ENCODE results near the gene FEZF2.

DNA sequence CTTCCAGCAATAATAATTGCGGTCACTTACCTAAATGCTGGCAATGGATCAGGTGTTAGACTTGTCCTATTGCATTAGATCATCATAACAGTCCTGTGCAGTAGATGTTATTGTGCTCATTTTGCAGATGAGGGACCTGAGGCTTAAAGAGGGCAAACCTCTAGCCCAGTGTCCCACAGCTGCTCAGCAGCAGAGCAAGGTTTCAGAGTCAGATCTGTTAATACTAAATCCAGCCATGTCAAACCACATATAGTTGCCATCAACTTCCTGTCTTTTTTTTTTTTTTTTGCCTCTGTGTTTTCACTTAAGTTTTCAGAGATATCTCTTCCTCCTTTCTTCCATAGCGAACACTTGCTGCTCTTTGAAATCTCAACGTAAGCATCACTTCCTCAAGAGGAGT lies 12.1 kb downstream of the FEZF2 start:
- TF ChIP-seq, protein P1, sequence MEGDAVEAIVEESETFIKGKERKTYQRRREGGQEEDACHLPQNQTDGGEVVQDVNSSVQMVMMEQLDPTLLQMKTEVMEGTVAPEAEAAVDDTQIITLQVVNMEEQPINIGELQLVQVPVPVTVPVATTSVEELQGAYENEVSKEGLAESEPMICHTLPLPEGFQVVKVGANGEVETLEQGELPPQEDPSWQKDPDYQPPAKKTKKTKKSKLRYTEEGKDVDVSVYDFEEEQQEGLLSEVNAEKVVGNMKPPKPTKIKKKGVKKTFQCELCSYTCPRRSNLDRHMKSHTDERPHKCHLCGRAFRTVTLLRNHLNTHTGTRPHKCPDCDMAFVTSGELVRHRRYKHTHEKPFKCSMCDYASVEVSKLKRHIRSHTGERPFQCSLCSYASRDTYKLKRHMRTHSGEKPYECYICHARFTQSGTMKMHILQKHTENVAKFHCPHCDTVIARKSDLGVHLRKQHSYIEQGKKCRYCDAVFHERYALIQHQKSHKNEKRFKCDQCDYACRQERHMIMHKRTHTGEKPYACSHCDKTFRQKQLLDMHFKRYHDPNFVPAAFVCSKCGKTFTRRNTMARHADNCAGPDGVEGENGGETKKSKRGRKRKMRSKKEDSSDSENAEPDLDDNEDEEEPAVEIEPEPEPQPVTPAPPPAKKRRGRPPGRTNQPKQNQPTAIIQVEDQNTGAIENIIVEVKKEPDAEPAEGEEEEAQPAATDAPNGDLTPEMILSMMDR (IDR thresholded peaks at IDR 0.05) = no peak
- TF ChIP-seq EZH2 (IDR thresholded peaks at IDR 0.05) = no peak
- TF ChIP-seq EZH2phosphoT487 (IDR thresholded peaks at IDR 0.05) = no peak
